Esophagus (tissue), 2 donors: ENCODE measurements around the gene CCDC27. TPM values are rescaled to one million over a fixed set of nuclear protein-coding genes. Genes with fewer than 3 reads are reported as not detected.

Experiments
- H3K27ac ChIP-seq, 2 donors: one replicate each; pipeline ENCODE4 v1.5.1; 2013; ENCODE audit warnings: low read depth in 2 of 2, mild to moderate bottlenecking in 2 of 2, inconsistent platforms in 1 of 2, low read length in 1 of 2, moderate library complexity in 1 of 2
- H3K27me3 ChIP-seq, 2 donors: one replicate each; pipeline ENCODE4 v1.6.1; 2013; ENCODE audit warnings: low read length in 2 of 2, control low read depth in 1 of 2, mild to moderate bottlenecking in 1 of 2; ENCODE audit not compliant: insufficient read depth in 2 of 2, control insufficient read depth in 1 of 2
- H3K36me3 ChIP-seq, 2 donors: one replicate each; pipeline ENCODE4 v1.6.1; 2013; ENCODE audit warnings: low read length in 1 of 2; ENCODE audit not compliant: control insufficient read depth in 2 of 2, insufficient read depth in 2 of 2
- H3K4me1 ChIP-seq, 2 donors: one replicate each; pipeline ENCODE4 v1.6.1; 2013; ENCODE audit warnings: low read length in 1 of 2; ENCODE audit not compliant: control insufficient read depth in 2 of 2, insufficient read depth in 2 of 2
- H3K4me3 ChIP-seq, 2 donors: one replicate each; pipeline ENCODE4 v1.5.1; 2013; ENCODE audit warnings: low read length in 2 of 2, mild to moderate bottlenecking in 2 of 2, low read depth in 1 of 2, moderate library complexity in 1 of 2
- H3K9me3 ChIP-seq, 2 donors: one replicate each; pipeline ENCODE4 v1.6.1; 2013; ENCODE audit warnings: mild to moderate bottlenecking in 2 of 2, low read depth in 1 of 2, low read length in 1 of 2, moderate library complexity in 1 of 2; ENCODE audit not compliant: control insufficient read depth in 2 of 2, insufficient read depth in 1 of 2
- WGBS, 2 donors: extraction: QIAGEN DNeasy Blood & Tissue Kit; methylation state at CpG; one replicate each; pipeline ENCODE4 v1.1.7; 2013; 5-methylcytosine and 5-hydroxymethylcytosine counted together
- polyA plus RNA-seq, 2 donors: library from polyadenylated mRNA; stranded (reverse); fragments of 200-250 nt; gene quantifications; one replicate each; pipeline ENCODE4 v1.2.3, GENCODE V29; 2013
- donor health status: healthy with polysubstance abuse.
- donor health status: Bipolar disorder and iron deficiency.

The CCDC27 gene
- polyA plus RNA-seq, 2 donors: not detected

DNA sequence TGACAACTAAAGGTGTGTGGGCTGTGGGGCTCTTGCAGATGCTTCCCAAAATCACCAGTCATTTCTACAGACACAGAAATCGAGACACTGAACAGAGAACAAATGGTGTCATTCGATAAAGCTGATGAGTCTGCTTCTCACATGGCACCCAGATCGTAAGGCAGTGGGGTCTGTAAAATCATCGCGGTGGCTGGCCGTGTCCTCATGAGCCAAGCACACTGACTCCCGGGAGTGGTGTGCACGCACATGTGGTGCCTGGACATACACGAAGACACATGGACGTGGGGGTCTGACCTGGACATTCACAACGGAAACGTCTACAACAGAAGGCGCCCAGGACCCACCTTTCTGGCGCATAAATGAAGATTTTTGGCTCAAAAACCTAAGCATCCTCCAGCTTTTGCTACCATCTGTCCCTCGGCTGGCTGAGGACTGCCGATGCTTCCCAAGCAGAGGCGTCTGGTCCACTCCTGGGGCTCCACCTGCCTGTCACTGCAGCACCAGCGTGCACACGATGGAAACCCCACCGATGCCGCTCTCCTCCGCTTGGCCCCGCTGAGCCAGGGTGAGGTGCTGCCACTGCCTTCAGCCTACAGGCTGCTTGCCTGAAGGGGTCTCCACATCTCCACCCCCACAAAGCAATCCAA is 27.1 kb downstream of the CCDC27 start:
- Histone ChIP-seq H3K36me3 (peaks cover 7 to 53% of the 10 kb centered on the region in 2 donors), H3K27me3 (no peaks in the 10 kb centered on the region), H3K27ac (no peak overlapping the region), H3K4me1 (peaks cover 3 to 20% of the 10 kb centered on the region in 2 donors), H3K4me3 (no peak overlapping the region), H3K9me3 (no peaks in the 10 kb centered on the region)
- WGBS, 2 donors: 91 to 92% methylated on average over 23 of the region's 23 CpGs

GRCh38 chr1:3779912-3780416 is 27.7 kb downstream of the CCDC27 start:
- Histone ChIP-seq H3K4me3 (no peak overlapping the region), H3K27ac (no peak overlapping the region), H3K36me3 (peaks cover 9 to 55% of the 10 kb centered on the region in 2 donors), H3K27me3 (no peaks in the 10 kb centered on the region), H3K9me3 (no peaks in the 10 kb centered on the region), H3K4me1 (peaks cover 3 to 20% of the 10 kb centered on the region in 2 donors)
- 92 to 93% methylated on average over 20 of the region's 20 CpGs for WGBS, 2 donors

DNA sequence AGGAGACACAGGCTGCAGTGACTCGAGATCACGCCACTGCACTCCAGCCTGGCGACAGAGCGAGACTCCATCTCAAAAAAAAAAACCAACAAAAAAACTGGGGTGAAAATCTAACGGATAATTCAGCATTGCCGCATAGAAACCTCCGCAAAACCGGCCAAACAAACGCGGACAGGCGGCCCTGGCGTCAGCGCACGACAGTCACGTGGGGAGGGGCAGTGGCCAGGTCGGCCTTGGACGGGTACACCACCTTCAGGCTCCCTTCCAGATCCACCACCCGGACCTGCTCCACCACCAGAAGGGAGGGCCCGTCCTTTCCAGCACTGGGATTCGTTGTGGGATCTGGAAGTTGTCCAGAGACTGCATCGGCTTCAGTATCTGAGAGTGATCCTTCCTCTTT is 28.7 kb downstream of the CCDC27 start:
- no peak overlapping the region for H3K27ac ChIP-seq
- WGBS, 2 donors: 85% methylated on average over 21 of the region's 21 CpGs
- H3K4me3 ChIP-seq: no peak overlapping the region
- peaks cover 3 to 12% of the 10 kb centered on the region in 2 donors for H3K4me1 ChIP-seq
- H3K36me3 ChIP-seq: peaks cover 12 to 60% of the 10 kb centered on the region in 2 donors
- no peaks in the 10 kb centered on the region for H3K27me3 ChIP-seq
- no peaks in the 10 kb centered on the region for H3K9me3 ChIP-seq

- Histone ChIP-seq H3K4me1 (no peaks in the 10 kb centered on the region), H3K27me3 (no peaks in the 10 kb centered on the region), H3K36me3 (peaks cover 12 to 72% of the 10 kb centered on the region in 2 donors), H3K9me3 (no peaks in the 10 kb centered on the region), H3K4me3 (no peak overlapping the region), H3K27ac (no peak overlapping the region)
- 93 to 94% methylated on average over 30 of the region's 30 CpGs for WGBS, 2 donors
Measured at GRCh38 chr1:3783651-3784474, 31.6 kb downstream of the CCDC27 start.

DNA sequence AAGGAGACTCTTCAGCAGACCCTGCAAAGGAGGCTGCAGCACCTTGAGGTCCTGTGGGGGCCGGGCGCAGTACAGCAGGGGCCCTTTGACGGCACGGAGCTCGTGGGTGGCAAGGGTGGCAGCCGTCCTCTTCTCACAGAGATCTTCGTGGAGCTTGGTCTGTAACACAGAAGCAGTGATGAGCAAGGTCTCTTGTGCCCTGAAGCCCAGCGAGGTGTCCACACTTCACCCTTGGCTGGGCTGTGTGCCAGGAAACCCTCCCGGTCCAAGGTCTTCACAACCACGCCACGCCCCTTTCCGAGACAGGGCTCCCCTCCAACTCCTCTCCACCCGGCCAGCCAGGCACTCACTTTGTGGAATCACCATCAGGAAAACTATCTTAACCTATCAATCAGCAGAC is 32.8 kb downstream of the CCDC27 start:
- Histone ChIP-seq H3K27me3 (no peaks in the 10 kb centered on the region), H3K27ac (no peak overlapping the region), H3K4me1 (peaks cover 0 to 5% of the 10 kb centered on the region in 2 donors), H3K36me3 (peaks cover 11 to 66% of the 10 kb centered on the region in 2 donors), H3K4me3 (no peak overlapping the region), H3K9me3 (no peaks in the 10 kb centered on the region)
- WGBS, 2 donors: 77 to 80% methylated on average over 13 of the region's 13 CpGs

GRCh38 chr1:3785456-3786157 is 33.4 kb downstream of the CCDC27 start:
- Histone ChIP-seq H3K27me3 (no peaks in the 10 kb centered on the region), H3K36me3 (peaks cover 13 to 65% of the 10 kb centered on the region in 2 donors), H3K4me1 (peaks cover 4 to 5% of the 10 kb centered on the region in 2 donors), H3K27ac (no peak overlapping the region), H3K9me3 (no peaks in the 10 kb centered on the region), H3K4me3 (no peak overlapping the region)
- WGBS, 2 donors: 80 to 83% methylated on average over 14 of the region's 14 CpGs

DNA sequence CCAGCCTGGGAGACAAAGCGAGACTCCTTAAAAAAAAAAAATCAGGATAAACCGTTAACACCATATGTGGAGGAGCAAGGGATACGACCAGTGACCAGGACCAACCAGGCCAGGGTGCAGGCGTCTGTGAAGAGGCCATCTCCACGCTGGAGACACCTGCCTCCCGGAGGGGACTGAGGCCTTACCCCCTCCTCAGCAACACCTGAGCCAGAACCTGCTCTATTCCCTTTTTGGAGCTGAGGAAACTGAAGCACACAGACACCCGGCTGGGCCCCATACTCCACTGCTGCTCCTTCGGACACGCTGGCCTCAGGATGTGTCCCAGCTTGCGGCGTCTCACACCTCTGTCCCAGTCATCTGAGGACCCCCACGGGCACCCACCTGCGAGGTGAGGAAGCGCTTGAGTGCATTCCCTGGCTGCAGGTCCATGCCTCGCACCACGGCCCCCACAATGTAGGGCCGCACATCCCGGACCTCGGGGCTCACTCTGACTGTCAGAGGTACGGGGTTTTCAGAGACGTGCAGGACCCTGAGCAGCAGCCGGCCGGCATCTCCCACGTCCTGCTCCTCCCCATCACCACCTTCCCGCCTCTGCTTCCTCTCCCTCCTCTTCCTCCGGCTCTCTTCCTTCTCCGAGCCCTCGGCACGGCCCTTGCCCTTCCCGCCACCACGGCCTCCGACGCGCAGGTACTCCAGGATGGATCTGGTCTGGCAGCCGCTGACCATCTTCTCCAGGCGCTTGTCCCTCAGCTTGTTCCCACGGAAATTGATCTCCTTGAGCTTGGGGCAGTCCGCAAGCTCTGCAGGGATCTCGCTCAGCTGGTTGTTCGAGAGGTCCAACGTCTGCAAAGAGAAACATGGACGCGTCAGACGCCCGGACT is 34.5 kb downstream of the CCDC27 start:
- Histone ChIP-seq H3K27me3 (no peaks in the 10 kb centered on the region), H3K4me1 (peaks cover 4 to 5% of the 10 kb centered on the region in 2 donors), H3K36me3 (peaks cover 13 to 57% of the 10 kb centered on the region in 2 donors), H3K27ac (no peak overlapping the region), H3K9me3 (no peaks in the 10 kb centered on the region), H3K4me3 (no peak overlapping the region)
- 92 to 93% methylated on average over 44 to 45 of the region's 45 CpGs for WGBS, 2 donors

DNA sequence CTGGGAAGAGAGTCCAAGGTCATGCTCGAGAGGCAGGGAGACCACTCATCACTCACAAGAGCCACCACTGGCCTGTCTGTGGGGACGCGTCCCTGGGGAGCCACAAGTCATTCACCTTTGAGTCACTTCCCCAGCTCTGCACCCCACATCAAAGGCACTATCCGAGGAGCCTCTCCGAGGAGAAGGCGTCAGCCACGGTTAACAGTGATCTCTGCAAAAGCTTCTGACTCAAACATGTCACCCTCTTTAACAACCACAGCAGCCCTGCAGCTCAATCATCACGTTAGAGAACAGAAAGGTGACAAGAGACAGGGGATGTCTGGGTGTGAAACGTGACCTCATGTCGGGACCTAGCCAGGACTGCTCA is 35.1 kb downstream of the CCDC27 start:
- Histone ChIP-seq H3K9me3 (no peaks in the 10 kb centered on the region), H3K4me3 (no peak overlapping the region), H3K27me3 (no peaks in the 10 kb centered on the region), H3K4me1 (peaks cover 4 to 5% of the 10 kb centered on the region in 2 donors), H3K27ac (no peak overlapping the region), H3K36me3 (peaks cover 13 to 52% of the 10 kb centered on the region in 2 donors)
- 78 to 80% methylated on average over 10 of the region's 10 CpGs for WGBS, 2 donors
